H1 (cell line): ENCODE results near the gene PDE1C. TPM values are rescaled to one million over a fixed set of nuclear protein-coding genes. Genes with fewer than 3 reads are reported as not detected.

Experiments
- BCL11A ChIP-seq, 2 experiments: IDR thresholded peaks; one replicate each; pipeline ENCODE4 v1.6.1; 2011; ENCODE audit warnings: low read depth in 2 of 2, low read length in 2 of 2, mild to moderate bottlenecking in 2 of 2
- CBX5 ChIP-seq: fragments of 300-800, 300-1000 bp; sonication (generic); IDR thresholded peaks from 2 replicates; pipeline ENCODE4 v1.7.1; 2016; ENCODE audit warnings: antibody characterized with exemption, low read length, low read depth
- FOSL1 ChIP-seq: IDR thresholded peaks from 2 replicates; pipeline ENCODE4 v1.6.1; 2011; ENCODE audit warnings: mild to moderate bottlenecking, low read depth, low read length, moderate library complexity; ENCODE audit not compliant: insufficient read depth
- PHF8 ChIP-seq: fragments of 200-600 bp; sonication (generic); conservative IDR thresholded peaks from 2 replicates; pipeline ENCODE4 v1.7.1; 2012; ENCODE audit warnings: low read depth, mild to moderate bottlenecking, inconsistent platforms, low read length, moderate library complexity
- SRF ChIP-seq: IDR thresholded peaks from 2 replicates; pipeline ENCODE4 v1.6.1; 2011; ENCODE audit warnings: mild to moderate bottlenecking, low read depth, low read length, moderate library complexity
- polyA plus RNA-seq, 7 experiments: library from polyadenylated mRNA; depleted of rRNA in 3 of 7; stranded (reverse) in 5 of 7; unstranded in 2 of 7; fragments of >200 nt in 5 of 7; fragments of 200-250 nt in 2 of 7; gene quantifications; 1 replicate in 5 of 7; 2 replicates in 1 of 7; 4 replicates in 1 of 7; pipeline versions ENCODE4 v1.2.1 to v1.2.3, GENCODE V29; 2011 to 2013; ENCODE audit warnings: missing spikeins in 2 of 7, mixed read lengths in 2 of 7
- total RNA-seq: library from RNA; stranded (reverse); fragmentation: NEBNext Ultra II Directional; extraction: Animal tissue kit (Norgen Biotek cat#: 25700); gene quantifications from 2 replicates; pipeline ENCODE4 v1.2.1, GENCODE V29; 2021

The PDE1C gene
- total and polyA plus RNA-seq, 2 of the 8 experiments (the other 6 are each of a cell fraction or from before 2014, with no cell fraction given): 0.11 to 1.1 TPM

DNA sequence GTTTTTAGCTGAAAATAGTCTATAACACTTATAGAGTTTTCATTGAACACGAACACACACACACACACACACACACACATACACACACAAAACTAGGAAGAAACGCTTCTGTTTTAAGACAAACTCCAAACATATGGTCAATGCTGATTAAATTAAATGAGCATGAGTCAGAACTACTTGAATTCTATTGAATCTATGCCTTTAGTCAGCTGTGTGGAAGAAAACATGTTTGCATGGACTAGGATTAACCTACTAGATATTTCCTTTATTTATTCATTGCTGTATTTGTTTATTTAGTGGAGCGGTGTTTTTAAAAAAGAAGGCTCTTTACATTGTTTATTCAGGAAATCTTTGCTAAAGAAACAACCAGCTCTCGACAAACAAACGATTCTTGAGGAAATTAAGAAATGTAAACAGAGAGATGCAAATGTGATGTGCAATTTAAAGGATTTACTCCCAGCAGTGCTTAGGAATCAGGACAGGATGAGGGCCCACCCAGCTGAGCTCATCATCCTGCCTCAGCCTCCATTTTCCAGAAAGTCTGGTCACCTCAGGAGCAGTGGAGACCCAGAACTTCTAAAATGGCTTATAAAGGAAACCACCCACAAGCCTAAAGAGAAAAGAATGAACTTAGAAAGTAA lies 83.2 kb downstream of the PDE1C start (continued):
- no peak for TF ChIP-seq BCL11A (IDR thresholded peaks at IDR 0.05; ENCODE audit: low read depth in 2 of 2, low read length in 2 of 2)
- TF ChIP-seq FOSL1: no peak
- no peak for TF ChIP-seq PHF8
- no peak for TF ChIP-seq SRF
- TF ChIP-seq CBX5: no peak
- TF ChIP-seq, all 59 proteins: peak for 0
